CD4-positive, alpha-beta T cell (primary cell): ENCODE measurements around the gene IRX4. TPM values are rescaled to one million over a fixed set of nuclear protein-coding genes. Genes with fewer than 3 reads are reported as not detected.

Experiments
- ATAC-seq: fragments of 200-7000 bp; cut with Tn5 transposase; one replicate; pipeline ENCODE4 v1.10.0; 2022; ENCODE audit warnings: mild to moderate bottlenecking; ENCODE audit not compliant: poor library complexity
- CTCF ChIA-PET: fragments of 350-600 bp; sonication (Branson Sonifier 250); formaldehyde crosslinking; loops from one replicate; lab custom pipeline; 2021; ENCODE audit warnings: antibody characterized with exemption, inconsistent platforms; lab: Charles Lee
- POLR2A ChIA-PET: fragments of 350-600 bp; sonication (Branson Sonifier 250); formaldehyde crosslinking; loops from one replicate; lab custom pipeline; 2021; ENCODE audit warnings: antibody characterized with exemption, inconsistent platforms; lab: Charles Lee
- DNase-seq, 14 experiments: peaks; one replicate each; pipeline ENCODE4 v3.0.0-alpha.2; 2013 to 2020; ENCODE audit warnings: mixed read lengths in 2 of 14
- H3K27ac ChIP-seq, 2 donors: one replicate each; pipeline versions ENCODE4 v1.5.1 to v1.7.0; 2013; ENCODE audit warnings: low read length in 2 of 2, low read depth in 1 of 2, mild to moderate bottlenecking in 1 of 2
- H3K27me3 ChIP-seq, 2 experiments: 1 replicate in 1 of 2; 2 replicates in 1 of 2; pipeline versions ENCODE4 v1.6.1 to v1.7.0; 2013; ENCODE audit warnings: low read length in 2 of 2, control low read depth in 1 of 2, mild to moderate bottlenecking in 1 of 2, moderate library complexity in 1 of 2; ENCODE audit not compliant: insufficient read depth in 2 of 2, control insufficient read depth in 1 of 2
- H3K36me3 ChIP-seq: one replicate; pipeline ENCODE4 v1.6.1; 2013; ENCODE audit warnings: low read length, control low read depth; ENCODE audit not compliant: insufficient read depth
- H3K4me1 ChIP-seq: one replicate; pipeline ENCODE4 v1.6.1; 2013; ENCODE audit warnings: low read length, control low read depth; ENCODE audit not compliant: insufficient read depth
- H3K4me3 ChIP-seq: one replicate; pipeline ENCODE4 v1.5.1; 2013; ENCODE audit warnings: mild to moderate bottlenecking, low read length, moderate library complexity
- H3K9me3 ChIP-seq, 2 experiments: 1 replicate in 1 of 2; 2 replicates in 1 of 2; pipeline versions ENCODE4 v1.6.1 to v1.7.0; 2013; ENCODE audit warnings: low read length in 2 of 2, mild to moderate bottlenecking in 2 of 2, control low read depth in 1 of 2, moderate library complexity in 1 of 2; ENCODE audit not compliant: control insufficient read depth in 1 of 2, insufficient read depth in 1 of 2
- H3K27ac Mint-ChIP-seq: one replicate; pipeline ENCODE4 v1.8.0; 2020; ENCODE audit warnings: mixed read lengths
- H3K27me3 Mint-ChIP-seq: one replicate; pipeline ENCODE4 v1.8.0; 2021; ENCODE audit warnings: mixed read lengths
- H3K36me3 Mint-ChIP-seq: one replicate; pipeline ENCODE4 v1.8.0; 2021; ENCODE audit warnings: low read depth, mixed read lengths
- H3K4me1 Mint-ChIP-seq: one replicate; pipeline ENCODE4 v1.8.0; 2021; ENCODE audit warnings: low read depth, mixed read lengths
- H3K4me3 Mint-ChIP-seq: one replicate; pipeline ENCODE4 v1.8.0; 2020; ENCODE audit warnings: mild to moderate bottlenecking, mixed read lengths
- H3K9me3 Mint-ChIP-seq: one replicate; pipeline ENCODE4 v1.8.0; 2020; ENCODE audit warnings: mixed read lengths
- CTCF ChIP-seq: fragments of 200-600 bp; IDR thresholded peaks from one replicate; pipeline ENCODE4 v1.8.0; 2022; ENCODE audit warnings: antibody characterized with exemption, mild to moderate bottlenecking
- intact Hi-C, 2 experiments: fragments of 100-400 bp; cut with DNase I in 1 of 2; cut with micrococcal nuclease in 1 of 2; formaldehyde crosslinking; loops; one replicate each; pipeline versions ENCODE4 v1.15.1 to v1.9.0; 2023 to 2025; cut with DNase I, micrococcal nuclease
- total RNA-seq, 174 experiments: library from RNA in 2 of 174; stranded (reverse) in 2 of 174; gene quantifications; one replicate each; pipeline ENCODE4 v1.2.3 and lab custom pipeline; 2021 to 2026

The IRX4 gene
- total RNA-seq, 2 experiments from 2014 or later: not detected

DNA sequence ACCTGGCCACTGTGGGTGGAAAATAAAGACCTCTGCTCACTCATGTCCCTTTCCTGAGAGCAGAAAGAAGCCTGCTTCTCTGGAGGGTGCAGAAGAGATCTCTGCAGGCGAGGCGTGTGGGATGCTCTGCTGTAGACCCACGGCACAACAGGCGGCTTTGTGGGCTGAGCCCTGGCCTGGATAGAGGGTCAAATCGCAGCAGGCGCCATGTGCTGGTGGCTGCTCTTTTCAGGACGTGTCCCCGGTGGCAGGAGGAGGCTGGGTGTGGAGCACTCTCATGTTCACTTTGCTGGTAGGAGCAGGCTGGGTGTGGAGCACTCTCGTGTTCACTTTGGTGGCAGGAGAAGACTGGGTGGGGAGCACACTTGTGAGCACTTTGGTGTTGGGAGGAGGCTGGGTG lies 35.1 kb downstream of the IRX4 start:
- no peaks in the 10 kb centered on the region for H3K4me1 Mint-ChIP-seq
- no peaks in the 10 kb centered on the region for H3K36me3 ChIP-seq

DNA sequence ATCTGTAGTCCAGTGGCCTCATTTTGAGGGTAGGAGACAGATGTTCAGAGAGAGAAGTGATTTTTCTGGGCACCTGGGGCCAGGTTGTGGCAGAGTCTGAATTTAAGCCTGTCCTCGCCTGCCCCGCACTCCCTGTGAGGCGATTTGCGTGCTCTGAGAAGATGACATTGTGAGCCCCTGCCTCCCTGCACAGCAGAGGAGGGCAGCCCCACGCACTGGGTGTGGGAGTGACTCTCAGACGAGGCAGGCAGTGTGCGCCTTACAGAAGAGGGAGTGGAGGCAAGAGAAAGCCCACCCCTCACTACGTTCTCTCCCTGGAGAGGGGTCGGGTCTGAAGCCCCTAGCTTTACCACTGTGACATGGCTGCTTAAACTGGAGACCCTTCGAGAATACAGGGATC lies 35.7 kb downstream of the IRX4 start:
- Mint-ChIP-seq H3K4me1 (no peaks in the 10 kb centered on the region), H3K36me3 (no peaks in the 10 kb centered on the region), H3K9me3 (no peaks in the 10 kb centered on the region), H3K4me3 (no peak overlapping the region), H3K27ac (no peak overlapping the region), H3K27me3 (peaks cover 46% of the 10 kb centered on the region)
- Histone ChIP-seq H3K36me3 (no peaks in the 10 kb centered on the region), H3K4me1 (no peaks in the 10 kb centered on the region), H3K27ac (no peak overlapping the region), H3K4me3 (no peak overlapping the region), H3K9me3 (peaks cover 0 to 24% of the 10 kb centered on the region in 2 experiments), H3K27me3 (peaks cover 17 to 39% of the 10 kb centered on the region in 2 experiments)
- ChIA-PET CTCF (no interaction called here), POLR2A (no interaction called here)
- intact Hi-C loops: no loop called here
- ATAC-seq (no peak), DNase-seq (no peak)
- TF ChIP-seq CTCF: no peak

More for the DNA sequence above, 35.1 kb downstream of the IRX4 start:
- CTCF ChIA-PET: no interaction called here
- H3K4me1 ChIP-seq: no peaks in the 10 kb centered on the region
- TF ChIP-seq CTCF: no peak
- H3K4me3 ChIP-seq: no peak overlapping the region
- intact Hi-C loops: no loop called here
- H3K27ac ChIP-seq: no peak overlapping the region
- DNase-seq (no peak), ATAC-seq (no peak)
- Mint-ChIP-seq H3K4me3 (no peak overlapping the region), H3K27me3 (peaks cover 41% of the 10 kb centered on the region), H3K36me3 (no peaks in the 10 kb centered on the region), H3K27ac (no peak overlapping the region), H3K9me3 (no peaks in the 10 kb centered on the region)
- POLR2A ChIA-PET: no interaction called here
- H3K27me3 ChIP-seq: peaks cover 20 to 39% of the 10 kb centered on the region in 2 experiments
- H3K9me3 ChIP-seq: peaks cover 0 to 24% of the 10 kb centered on the region in 2 experiments

DNA sequence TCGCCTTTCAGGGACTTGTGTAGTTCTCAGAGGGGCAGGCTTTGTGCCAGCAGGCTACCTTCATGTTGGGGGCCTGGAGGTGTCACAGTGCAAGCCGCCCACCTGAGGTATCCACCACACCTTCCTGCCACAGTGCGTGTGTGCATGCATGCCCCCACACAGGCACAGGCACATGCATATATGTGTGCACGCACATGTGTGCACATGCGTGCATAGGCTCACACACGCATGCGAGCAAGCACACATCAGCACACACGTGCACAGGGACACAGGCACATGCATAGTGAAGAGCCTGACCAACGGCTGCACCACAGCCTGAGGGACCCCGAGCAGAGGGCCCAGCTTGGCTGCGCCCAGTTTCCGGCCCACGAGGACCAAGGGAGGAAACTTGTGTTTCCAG lies 36.1 kb downstream of the IRX4 start:
- TF ChIP-seq CTCF: no peak
- DNase-seq: no peak
- H3K27ac Mint-ChIP-seq: no peak overlapping the region
- Histone ChIP-seq H3K4me3 (no peak overlapping the region), H3K27me3 (peaks cover 13 to 34% of the 10 kb centered on the region in 2 experiments), H3K27ac (no peak overlapping the region), H3K36me3 (no peaks in the 10 kb centered on the region), H3K9me3 (peaks cover 0 to 24% of the 10 kb centered on the region in 2 experiments), H3K4me1 (no peaks in the 10 kb centered on the region)
- intact Hi-C loops: no loop called here
- H3K9me3 Mint-ChIP-seq: no peaks in the 10 kb centered on the region
- ATAC-seq: no peak
- ChIA-PET CTCF (no interaction called here), POLR2A (no interaction called here)
- H3K4me3 Mint-ChIP-seq: no peak overlapping the region
- H3K36me3 Mint-ChIP-seq: no peaks in the 10 kb centered on the region
- peaks cover 46% of the 10 kb centered on the region for H3K27me3 Mint-ChIP-seq
- no peaks in the 10 kb centered on the region for H3K4me1 Mint-ChIP-seq
